K562 (cell line): ENCODE results near the gene CPSF4. TPM values are rescaled to one million over a fixed set of nuclear protein-coding genes. Genes with fewer than 3 reads are reported as not detected.

Experiments
- CBFA2T2 ChIP-seq: fragments of 450-650 bp; conservative IDR thresholded peaks from 2 replicates; pipeline ENCODE4 v1.6.1; 2017; ENCODE audit warnings: mild to moderate bottlenecking
- CREB3L1 ChIP-seq: fragments of 450-650 bp; IDR thresholded peaks from 2 replicates; pipeline ENCODE4 v1.6.1; 2014; ENCODE audit warnings: low read depth, mild to moderate bottlenecking, moderate library complexity, borderline replicate concordance
- CXXC5 ChIP-seq: fragments of 250-450 bp; sonication (Bioruptor Pico); IDR thresholded peaks from 2 replicates; pipeline ENCODE4 v1.8.0; 2022; ENCODE audit warnings: inconsistent platforms, mild to moderate bottlenecking, moderate library complexity
- E2F1 ChIP-seq: sonication (generic); formaldehyde crosslinking; IDR thresholded peaks from 2 replicates; pipeline ENCODE4 v1.8.1; 2023; ENCODE audit warnings: mild to moderate bottlenecking, missing genetic modification reagents, moderate library complexity
- HLTF ChIP-seq: fragments of 450-650 bp; IDR thresholded peaks from 2 replicates; pipeline ENCODE4 v1.6.1; 2016
- HNRNPUL1 ChIP-seq: fragments of 200-400 bp; formaldehyde crosslinking; IDR thresholded peaks from 2 replicates; pipeline ENCODE4 v1.6.1; 2017; ENCODE audit warnings: low read length
- JUND ChIP-seq, 2 experiments: IDR thresholded peaks; 2 replicates in 1 of 2; 3 replicates in 1 of 2; pipeline ENCODE4 v1.6.1; 2011; ENCODE audit warnings: borderline replicate concordance in 2 of 2, low read depth in 2 of 2, low read length in 2 of 2, improper control_type of control experiment in 1 of 2, missing biosample characterization in 1 of 2, missing genetic modification characterization in 1 of 2, missing genetic modification reagents in 1 of 2
- NR1H2 ChIP-seq: sonication (generic); formaldehyde crosslinking; IDR thresholded peaks from 2 replicates; pipeline ENCODE4 v1.4.0; 2020; ENCODE audit warnings: mild to moderate bottlenecking, missing genetic modification reagents
- RBFOX2 ChIP-seq: fragments of 200-400 bp; formaldehyde crosslinking; IDR thresholded peaks from 2 replicates; pipeline ENCODE4 v1.6.1; 2017; ENCODE audit warnings: low read depth, mild to moderate bottlenecking, low read length, moderate library complexity
- RBM14 ChIP-seq: fragments of 200-400 bp; formaldehyde crosslinking; IDR thresholded peaks from 2 replicates; pipeline ENCODE4 v1.6.1; 2018; ENCODE audit warnings: low read depth, mild to moderate bottlenecking, low read length, moderate library complexity, borderline replicate concordance; ENCODE audit not compliant: insufficient read depth
- RBM39 ChIP-seq: fragments of 200-400 bp; formaldehyde crosslinking; optimal IDR thresholded peaks from 2 replicates; pipeline ENCODE3; 2018; ENCODE audit warnings: low read depth, low read length
- SRSF1 ChIP-seq: fragments of 200-400 bp; formaldehyde crosslinking; IDR thresholded peaks from 2 replicates; pipeline ENCODE4 v1.6.1; 2017; ENCODE audit warnings: mild to moderate bottlenecking, low read depth, low read length, moderate library complexity
- TAF15 ChIP-seq: fragments of 200-400 bp; formaldehyde crosslinking; IDR thresholded peaks from 2 replicates; pipeline ENCODE4 v1.6.1; 2017; ENCODE audit warnings: mild to moderate bottlenecking, low read depth, low read length, moderate library complexity
- YY1 ChIP-seq, 3 experiments: IDR thresholded peaks; 2 replicates each; pipeline ENCODE4 v1.6.1; 2011; ENCODE audit warnings: low read length in 2 of 3, mild to moderate bottlenecking in 2 of 3, moderate library complexity in 2 of 3, borderline replicate concordance in 1 of 3, control low read depth in 1 of 3, low read depth in 1 of 3; ENCODE audit not compliant: insufficient read depth in 3 of 3, insufficient replicate concordance in 2 of 3, control insufficient read depth in 1 of 3, insufficient read length in 1 of 3; ENCODE audit errors: extremely low read depth in 1 of 3
- ZBTB34 ChIP-seq: fragments of 250-450 bp; sonication (Bioruptor Pico); IDR thresholded peaks from 2 replicates; pipeline ENCODE4 v1.8.0; 2021; ENCODE audit warnings: mild to moderate bottlenecking, moderate library complexity
- ZC3H4 ChIP-seq: sonication (generic); formaldehyde crosslinking; IDR thresholded peaks from 2 replicates; pipeline ENCODE4 v1.9.0; 2021; ENCODE audit warnings: missing genetic modification reagents, borderline replicate concordance
- ZNF197 ChIP-seq: fragments of 200-800 bp; sonication (Bioruptor generic); IDR thresholded peaks from 2 replicates; pipeline ENCODE4 v1.6.1; 2016; ENCODE audit warnings: low read depth, missing genetic modification characterization, missing compliant biosample characterization
- ZNF24 ChIP-seq: fragments of 450-650 bp; IDR thresholded peaks from 2 replicates; pipeline ENCODE4 v1.6.1; 2016
- ZNF639 ChIP-seq, 2 experiments: fragments of 200-800 bp in 1 of 2; sonication (Bioruptor generic) in 1 of 2; sonication (generic) in 1 of 2; formaldehyde crosslinking in 1 of 2; IDR thresholded peaks in 1 of 2; conservative IDR thresholded peaks in 1 of 2; 2 replicates each; pipeline versions ENCODE4 v1.5.0 to v1.6.1; 2016 to 2020; ENCODE audit warnings: missing compliant biosample characterization in 1 of 2, missing genetic modification characterization in 1 of 2, missing genetic modification reagents in 1 of 2
- ZNF79 ChIP-seq: fragments of 250-450 bp; sonication (Bioruptor Pico); IDR thresholded peaks from 2 replicates; pipeline ENCODE4 v1.4.0; 2020; ENCODE audit warnings: low read depth, mild to moderate bottlenecking, moderate library complexity
- ZSCAN32 ChIP-seq: fragments of 450-650 bp; formaldehyde crosslinking; IDR thresholded peaks from 2 replicates; pipeline ENCODE4 v1.4.0; 2020; ENCODE audit warnings: mild to moderate bottlenecking, moderate library complexity
- polyA plus RNA-seq, 8 experiments: library from polyadenylated mRNA; depleted of rRNA in 4 of 8; stranded (reverse) in 5 of 8; unstranded in 3 of 8; fragments of >200 nt; fragmentation: Nextera tagmentation in 2 of 8; fragmentation: Illumina TruSeq in 1 of 8; extraction: Ambion mirVana in 2 of 8; extraction: Trizol in 1 of 8; gene quantifications; 2 replicates each; pipeline versions ENCODE4 v1.2.1 to v1.2.3, GENCODE V29; 2011 to 2014; ENCODE audit warnings: inconsistent platforms in 1 of 8, missing spikeins in 1 of 8
- total RNA-seq, 7 experiments: library from RNA; depleted of rRNA in 6 of 7; stranded (reverse); fragments of >200 nt in 6 of 7; fragmentation: Illumina TruSeq in 2 of 7; extraction: Trizol in 2 of 7; gene quantifications; 2 replicates each; pipeline versions ENCODE4 v1.2.1 to v1.2.3, GENCODE V29; 2011 to 2021; ENCODE audit warnings: low replicate concordance in 1 of 7

CPSF4 gene
- total and polyA plus RNA-seq, 9 of the 15 experiments (the other 6 are each of a cell fraction or from before 2014, with no cell fraction given): 16.9 to 118 (median 71.7) TPM

GRCh38 chr7:99472561-99473314, 34.0 kb downstream of the CPSF4 start, which contains the start of gene ZNF789 (continued):
- TF ChIP-seq ZNF639 (CRISPR knock-in tag; conservative IDR thresholded peaks at IDR 0.05 in 1 of 2, IDR thresholded peaks at IDR 0.05 in 1 of 2) (peak in 1 of 2 experiments; percentile 74; a peak in 2 of 4 replicates), TAF15 (no peak), ZBTB34 (CRISPR knock-in tag) (no peak), CXXC5 (CRISPR knock-in tag) (peak; percentile 94), NR1H2 (no peak), HNRNPUL1 (no peak), ZNF79 (CRISPR knock-in tag) (no peak), ZC3H4 (CRISPR knock-in tag) (no peak), SRSF1 (no peak), YY1 (IDR thresholded peaks at IDR 0.05; ENCODE audit: borderline replicate concordance in 1 of 3, control insufficient read depth in 1 of 3, extremely low read depth in 1 of 3, insufficient read depth in 3 of 3, insufficient read length in 1 of 3, insufficient replicate concordance in 2 of 3, low read depth in 1 of 3, low read length in 2 of 3) (peak in 1 of 3 experiments; percentile 73), ZSCAN32 (no peak), RBFOX2 (peak; percentile 96), JUND (IDR thresholded peaks at IDR 0.05; ENCODE audit: borderline replicate concordance, low read depth, low read length) (peak; percentile 63), JUND (tag; IDR thresholded peaks at IDR 0.05; ENCODE audit: borderline replicate concordance, low read depth, low read length) (no peak; the same call in 2 of the 3 replicates), E2F1 (no peak; the same call in 1 of the 2 replicates), ZNF24 (no peak), RBM14 (no peak), ZNF197 (CRISPR knock-in tag) (no peak), CREB3L1 (peak; percentile 84), CBFA2T2 (peak; percentile 94), HLTF (peak; percentile 80; the same call in 1 of the 2 replicates), RBM39 (no peak)
